HCT116 (cell line): ENCODE data around the gene CKAP4. TPM values are rescaled to one million over a fixed set of nuclear protein-coding genes. Genes with fewer than 3 reads are reported as not detected.

ENCODE experiments used
- ATAC-seq: fragments of 200-7000 bp; cut with Tn5 transposase; 2 replicates; pipeline ENCODE4 v1.9.1; 2020; ENCODE audit warnings: mild to moderate bottlenecking, moderate library complexity
- BruUV-seq: library from RNA; stranded (reverse); fragments of 400-500 nt; replicated peaks from 2 replicates; lab custom pipeline; 2021; lab: Mats Ljungman, UMichigan
- CTCF ChIA-PET: fragments of 300-600 bp; sonication (Branson Sonifier 250); formaldehyde crosslinking; loops from one replicate; lab custom pipeline; 2021; ENCODE audit warnings: antibody characterized with exemption; lab: Charles Lee
- POLR2A ChIA-PET: fragments of 300-600, 350-600 bp; sonication (Branson Sonifier 250); formaldehyde crosslinking; loops from one replicate; lab custom pipeline; 2021; ENCODE audit warnings: antibody characterized with exemption; lab: Charles Lee
- RAD21 ChIA-PET, 2 experiments: fragments of 300-600 bp; sonication (Branson Sonifier 250); formaldehyde crosslinking; loops; one replicate each; lab custom pipeline; 2023; ENCODE audit warnings: low total read pairs in 2 of 2; ENCODE audit not compliant: uncharacterized antibody in 2 of 2, unreplicated experiment in 2 of 2, low non-redundant PET in 1 of 2; lab: Charles Lee
- DNase-seq: peaks from one replicate; pipeline ENCODE4 v3.0.0-alpha.2; 2010; ENCODE audit warnings: low read depth, low spot score
- H2AFZ ChIP-seq: fragments of 200-600 bp; shearing (Covaris generic), sonication (generic); 2 replicates; pipeline ENCODE4 v1.6.1; 2017; ENCODE audit warnings: low read depth, mixed run types, mixed read lengths, antibody characterized with exemption, low read length; ENCODE audit not compliant: poor library complexity, severe bottlenecking
- H3K27ac ChIP-seq: 2 replicates; pipeline ENCODE4 v1.5.1; 2012; ENCODE audit warnings: low read depth, low read length
- H3K27me3 ChIP-seq: fragments of 200-600 bp; sonication (generic); 2 replicates; pipeline ENCODE4 v1.6.1; 2016; ENCODE audit warnings: mixed run types, low read length, mixed read lengths; ENCODE audit not compliant: insufficient read depth
- H3K36me3 ChIP-seq, 2 experiments: fragments of 200-500 bp in 1 of 2; fragments of 200-600 bp in 1 of 2; sonication (Bioruptor generic) in 1 of 2; sonication (generic) in 1 of 2; 2 replicates each; pipeline versions ENCODE4 v1.5.1 to v1.6.1; 2014 to 2016; ENCODE audit warnings: low read length in 2 of 2, inconsistent platforms in 1 of 2, mixed read lengths in 1 of 2, mixed run types in 1 of 2; ENCODE audit not compliant: insufficient read depth in 2 of 2, control insufficient read depth in 1 of 2
- H3K4me1 ChIP-seq, 2 experiments: fragments of 200-600 bp in 1 of 2; sonication (generic) in 1 of 2; 2 replicates each; pipeline versions ENCODE4 v1.5.1 to v1.6.1; 2012 to 2017; ENCODE audit warnings: low read length in 2 of 2, inconsistent platforms in 1 of 2, mild to moderate bottlenecking in 1 of 2, mixed read lengths in 1 of 2, mixed run types in 1 of 2, moderate library complexity in 1 of 2; ENCODE audit not compliant: insufficient read depth in 2 of 2, control insufficient read depth in 1 of 2
- H3K4me2 ChIP-seq: fragments of 200-600 bp; sonication (generic); 2 replicates; pipeline ENCODE4 v1.6.1; 2017; ENCODE audit warnings: mixed run types, low read length, mixed read lengths
- H3K4me3 ChIP-seq, 2 experiments: fragments of 200-600 bp in 1 of 2; sonication (generic) in 1 of 2; replicated peaks in 1 of 2; 2 replicates each; pipeline ENCODE4 v1.5.1; 2011 to 2016; ENCODE audit warnings: low read length in 2 of 2, control low read depth in 1 of 2, low read depth in 1 of 2, mild to moderate bottlenecking in 1 of 2, mixed read lengths in 1 of 2, mixed run types in 1 of 2
- H3K79me2 ChIP-seq: fragments of 200-600 bp; sonication (generic); 2 replicates; pipeline ENCODE4 v1.6.1; 2017; ENCODE audit warnings: mild to moderate bottlenecking, mixed run types, low read length, moderate library complexity, mixed read lengths; ENCODE audit not compliant: insufficient read depth
- H3K9ac ChIP-seq: fragments of 200-600 bp; sonication (generic); 2 replicates; pipeline ENCODE4 v1.6.1; 2016; ENCODE audit warnings: low read length, mixed read lengths
- H3K9me2 ChIP-seq: fragments of 200-600 bp; sonication (generic), shearing (Covaris generic); 2 replicates; pipeline ENCODE4 v1.6.1; 2017; ENCODE audit warnings: mixed run types, mild to moderate bottlenecking, moderate library complexity; ENCODE audit not compliant: insufficient read depth
- H3K9me3 ChIP-seq, 2 experiments: fragments of 200-500 bp in 1 of 2; fragments of 200-600 bp in 1 of 2; sonication (Bioruptor generic) in 1 of 2; sonication (generic) in 1 of 2; 2 replicates each; pipeline ENCODE4 v1.6.1; 2014 to 2017; ENCODE audit warnings: low read length in 2 of 2, mixed read lengths in 2 of 2, inconsistent platforms in 1 of 2, low read depth in 1 of 2, mild to moderate bottlenecking in 1 of 2, mixed run types in 1 of 2, moderate library complexity in 1 of 2; ENCODE audit not compliant: control insufficient read depth in 1 of 2, insufficient read depth in 1 of 2
- H4K20me1 ChIP-seq: fragments of 200-600 bp; sonication (generic), shearing (Covaris generic); 2 replicates; pipeline ENCODE4 v1.6.1; 2017; ENCODE audit warnings: mixed run types, mild to moderate bottlenecking, moderate library complexity; ENCODE audit not compliant: insufficient read depth
- CBX3 ChIP-seq: IDR thresholded peaks from 2 replicates; pipeline ENCODE4 v1.6.1; 2012; ENCODE audit warnings: low read depth
- CEBPB ChIP-seq: IDR thresholded peaks from 2 replicates; pipeline ENCODE4 v1.6.1; 2012; ENCODE audit warnings: low read depth
- EGR1 ChIP-seq: IDR thresholded peaks from 2 replicates; pipeline ENCODE4 v1.6.1; 2012; ENCODE audit warnings: low read depth
- ELF1 ChIP-seq: IDR thresholded peaks from 2 replicates; pipeline ENCODE4 v1.6.1; 2012; ENCODE audit warnings: low read depth, borderline replicate concordance
- EZH2 ChIP-seq: fragments of 200-600 bp; sonication (generic); IDR thresholded peaks from 2 replicates; pipeline ENCODE4 v1.6.1; 2017; ENCODE audit warnings: antibody characterized with exemption, mixed run types
- FOSL1 ChIP-seq: IDR thresholded peaks from 2 replicates; pipeline ENCODE4 v1.6.1; 2012; ENCODE audit warnings: low read depth
- JUND ChIP-seq: IDR thresholded peaks from 2 replicates; pipeline ENCODE4 v1.6.1; 2012
- POLR2A ChIP-seq: IDR thresholded peaks from 2 replicates; pipeline ENCODE4 v1.7.0; 2011; ENCODE audit warnings: borderline replicate concordance; ENCODE audit not compliant: insufficient read depth, insufficient read length; ENCODE audit errors: extremely low read depth
- POLR2AphosphoS5 ChIP-seq: IDR thresholded peaks from 2 replicates; pipeline ENCODE4 v1.6.1; 2011; ENCODE audit warnings: mild to moderate bottlenecking, low read depth, low read length, moderate library complexity
- SIN3A ChIP-seq: IDR thresholded peaks from 2 replicates; pipeline ENCODE4 v1.6.1; 2012; ENCODE audit warnings: low read depth
- YY1 ChIP-seq: IDR thresholded peaks from 2 replicates; pipeline ENCODE4 v1.6.1; 2011; ENCODE audit warnings: low read length, low read depth, moderate library complexity, mild to moderate bottlenecking; ENCODE audit not compliant: insufficient replicate concordance; ENCODE audit errors: extremely low read depth
- ZNF274 ChIP-seq: fragments of 200-500 bp; sonication (Bioruptor generic); IDR thresholded peaks from 2 replicates; pipeline ENCODE4 v1.6.1; 2014; ENCODE audit warnings: mild to moderate bottlenecking, low read depth, low read length, inconsistent platforms
- intact Hi-C: fragments of 100-400 bp; cut with micrococcal nuclease; formaldehyde crosslinking; loops from 2 replicates; pipeline ENCODE4 v1.10.0; 2022
- total RNA-seq: library from RNA; stranded (reverse); gene quantifications from one replicate; pipeline ENCODE4 v1.2.1, GENCODE V29; 2021; ENCODE audit not compliant: unreplicated experiment
- TF ChIP-seq, protein P1 (sequence below): IDR thresholded peaks from 2 replicates; pipeline ENCODE4 v1.6.1; 2012; ENCODE audit warnings: low read depth
- TF ChIP-seq, protein P2 (sequence below): IDR thresholded peaks from 2 replicates; pipeline ENCODE4 v1.6.1; 2012

The CKAP4 gene
- total RNA-seq, 1 experiment from 2014 or later: 45.9 TPM

DNA sequence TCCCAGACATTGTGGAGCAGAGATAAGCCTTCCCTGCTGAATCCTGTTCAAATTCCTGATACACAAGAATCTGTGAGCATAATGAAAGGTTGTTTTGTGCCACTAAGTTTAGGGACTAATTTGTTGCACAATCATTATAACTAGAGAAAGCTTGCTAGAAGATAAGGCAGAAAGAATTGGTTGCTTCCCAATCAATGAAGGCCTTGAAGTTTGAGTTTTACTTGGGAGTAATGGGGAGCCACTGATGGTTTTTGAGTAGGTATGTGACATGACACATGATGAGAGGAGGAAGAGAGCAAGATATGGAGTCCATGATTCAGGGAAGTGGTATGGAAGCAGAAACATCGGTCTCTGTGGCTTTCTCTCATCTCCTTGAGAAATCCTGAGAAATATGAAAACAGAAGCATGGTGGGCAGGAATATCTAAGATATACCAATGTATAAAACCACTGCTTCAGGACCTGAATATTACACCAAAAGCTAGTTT, 41.4 kb upstream of the CKAP4 start:
- POLR2A ChIA-PET: interaction anchor here (0.6 kb wide), 1 partner anchor 19 kb away, joined by 3 read pairs; no protein-coding TSS in a partner anchor
- Histone ChIP-seq H3K9me3 (no peaks in the 10 kb centered on the region), H3K4me1 (peaks cover 7 to 17% of the 10 kb centered on the region in 2 experiments), H4K20me1 (no peaks in the 10 kb centered on the region), H3K36me3 (no peaks in the 10 kb centered on the region), H2AFZ (peak overlapping the region; percentile 10), H3K9ac (no peak overlapping the region), H3K4me2 (no peak overlapping the region), H3K27me3 (no peaks in the 10 kb centered on the region), H3K4me3 (no peak overlapping the region), H3K9me2 (no peaks in the 10 kb centered on the region), H3K27ac (no peak overlapping the region), H3K79me2 (no peaks in the 10 kb centered on the region)
- RAD21 ChIA-PET: no interaction called here
- no peak for ATAC-seq
- no TSS peak for BruUV-seq
- TF ChIP-seq CBX3 (0 out of 2 replicates have a peak, but pooled peaks have one; percentile 31), CEBPB (no peak)
- DNase-seq: no peak
- intact Hi-C loops: no loop called here
- CTCF ChIA-PET: no interaction called here

DNA sequence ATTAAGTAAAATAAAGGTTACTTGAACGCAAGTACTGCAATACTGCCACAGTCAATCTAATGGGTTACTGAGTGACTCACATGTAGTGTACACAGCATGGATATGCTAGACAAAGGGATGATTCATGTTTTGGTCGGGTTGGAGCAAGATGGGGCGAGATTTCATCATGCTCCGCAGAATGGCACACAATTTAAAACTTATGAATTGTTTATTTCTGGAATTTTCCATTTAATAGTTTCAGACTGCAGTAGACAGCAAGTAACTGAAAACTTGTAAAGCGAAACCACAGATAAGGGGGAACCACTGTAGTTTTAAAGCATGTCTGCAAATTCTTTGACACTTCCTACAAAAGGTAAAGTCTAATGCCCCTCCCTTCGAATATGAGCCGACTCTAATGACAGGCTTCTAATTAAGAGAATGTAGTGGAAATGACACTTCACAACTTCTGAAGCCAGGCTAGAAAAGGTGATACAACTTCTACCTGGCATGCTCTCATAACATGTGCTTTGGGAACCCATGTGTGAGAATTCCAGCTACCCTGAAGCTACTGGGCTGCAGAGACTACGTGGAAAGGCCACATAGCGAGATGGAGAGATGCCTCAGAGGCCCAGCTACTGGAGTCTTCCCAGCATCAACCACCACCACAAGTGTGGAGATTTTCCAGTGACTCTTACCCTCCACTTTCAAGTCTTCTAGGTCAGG, 40.8 kb upstream of the CKAP4 start:
- ChIA-PET CTCF (no interaction called here), RAD21 (no interaction called here), POLR2A (interaction anchor here (0.6 kb wide), 1 partner anchor 19 kb away, joined by 3 read pairs; no protein-coding TSS in a partner anchor)
- DNase-seq (peak; percentile 76), ATAC-seq (peak; percentile 85)
- H2AFZ ChIP-seq: peak overlapping the region; percentile 10
- peak overlapping the region; percentile 37; the same call in 1 of the 2 replicates for H3K4me2 ChIP-seq
- peaks cover 7 to 17% of the 10 kb centered on the region in 2 experiments for H3K4me1 ChIP-seq
- no peaks in the 10 kb centered on the region for H3K36me3 ChIP-seq
- H3K79me2 ChIP-seq: no peaks in the 10 kb centered on the region
- no peak overlapping the region for H3K9ac ChIP-seq
- intact Hi-C loops: no loop called here
- no peak overlapping the region for H3K4me3 ChIP-seq
- H4K20me1 ChIP-seq: no peaks in the 10 kb centered on the region
- no peaks in the 10 kb centered on the region for H3K9me2 ChIP-seq
- H3K27ac ChIP-seq: no peak overlapping the region
- BruUV-seq: TSS peak; percentile 71
- no peaks in the 10 kb centered on the region for H3K27me3 ChIP-seq
- H3K9me3 ChIP-seq: no peaks in the 10 kb centered on the region
- TF ChIP-seq POLR2A (no peak), FOSL1 (peak; percentile 89), SIN3A (no peak), YY1 (no peak), EGR1 (no peak), JUND (peak; percentile 87), CBX3 (peak; percentile 78), EZH2 (no peak), CEBPB (peak; percentile 92), POLR2AphosphoS5 (peak; percentile 38; the same call in 1 of the 2 replicates), ZNF274 (no peak), ELF1 (no peak)
- TF ChIP-seq, protein P1, sequence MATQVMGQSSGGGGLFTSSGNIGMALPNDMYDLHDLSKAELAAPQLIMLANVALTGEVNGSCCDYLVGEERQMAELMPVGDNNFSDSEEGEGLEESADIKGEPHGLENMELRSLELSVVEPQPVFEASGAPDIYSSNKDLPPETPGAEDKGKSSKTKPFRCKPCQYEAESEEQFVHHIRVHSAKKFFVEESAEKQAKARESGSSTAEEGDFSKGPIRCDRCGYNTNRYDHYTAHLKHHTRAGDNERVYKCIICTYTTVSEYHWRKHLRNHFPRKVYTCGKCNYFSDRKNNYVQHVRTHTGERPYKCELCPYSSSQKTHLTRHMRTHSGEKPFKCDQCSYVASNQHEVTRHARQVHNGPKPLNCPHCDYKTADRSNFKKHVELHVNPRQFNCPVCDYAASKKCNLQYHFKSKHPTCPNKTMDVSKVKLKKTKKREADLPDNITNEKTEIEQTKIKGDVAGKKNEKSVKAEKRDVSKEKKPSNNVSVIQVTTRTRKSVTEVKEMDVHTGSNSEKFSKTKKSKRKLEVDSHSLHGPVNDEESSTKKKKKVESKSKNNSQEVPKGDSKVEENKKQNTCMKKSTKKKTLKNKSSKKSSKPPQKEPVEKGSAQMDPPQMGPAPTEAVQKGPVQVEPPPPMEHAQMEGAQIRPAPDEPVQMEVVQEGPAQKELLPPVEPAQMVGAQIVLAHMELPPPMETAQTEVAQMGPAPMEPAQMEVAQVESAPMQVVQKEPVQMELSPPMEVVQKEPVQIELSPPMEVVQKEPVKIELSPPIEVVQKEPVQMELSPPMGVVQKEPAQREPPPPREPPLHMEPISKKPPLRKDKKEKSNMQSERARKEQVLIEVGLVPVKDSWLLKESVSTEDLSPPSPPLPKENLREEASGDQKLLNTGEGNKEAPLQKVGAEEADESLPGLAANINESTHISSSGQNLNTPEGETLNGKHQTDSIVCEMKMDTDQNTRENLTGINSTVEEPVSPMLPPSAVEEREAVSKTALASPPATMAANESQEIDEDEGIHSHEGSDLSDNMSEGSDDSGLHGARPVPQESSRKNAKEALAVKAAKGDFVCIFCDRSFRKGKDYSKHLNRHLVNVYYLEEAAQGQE: no peak
- TF ChIP-seq, protein P2, sequence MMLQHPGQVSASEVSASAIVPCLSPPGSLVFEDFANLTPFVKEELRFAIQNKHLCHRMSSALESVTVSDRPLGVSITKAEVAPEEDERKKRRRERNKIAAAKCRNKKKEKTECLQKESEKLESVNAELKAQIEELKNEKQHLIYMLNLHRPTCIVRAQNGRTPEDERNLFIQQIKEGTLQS: no peak
